NCI-H82 treated with DMSO at 0.1 percent for 48 hours (cell line): ENCODE measurements around the gene EDEM2.
A peak's percentile ranks its signal among the peaks of the same experiment; 100 is the strongest.
"Not testable (repeated sequence)": the region's sequence is repeated elsewhere in the genome, so short reads cannot be mapped to it uniquely, and the experiment has no call there.

Experiments used
- DNase-seq: peaks from one replicate; lab custom pipeline; 2025; ENCODE audit not compliant: unreplicated experiment; lab: John Stamatoyannopoulos, UW

The EDEM2 gene

GRCh38 chr20:35146920-35147574 lies at the start of gene EDEM2:
EDEM2 (minus strand) TSS chr20:35147336; CDS start chr20:35147258, 78 bp downstream.
- DNase-seq: peak; percentile 81

DNA sequence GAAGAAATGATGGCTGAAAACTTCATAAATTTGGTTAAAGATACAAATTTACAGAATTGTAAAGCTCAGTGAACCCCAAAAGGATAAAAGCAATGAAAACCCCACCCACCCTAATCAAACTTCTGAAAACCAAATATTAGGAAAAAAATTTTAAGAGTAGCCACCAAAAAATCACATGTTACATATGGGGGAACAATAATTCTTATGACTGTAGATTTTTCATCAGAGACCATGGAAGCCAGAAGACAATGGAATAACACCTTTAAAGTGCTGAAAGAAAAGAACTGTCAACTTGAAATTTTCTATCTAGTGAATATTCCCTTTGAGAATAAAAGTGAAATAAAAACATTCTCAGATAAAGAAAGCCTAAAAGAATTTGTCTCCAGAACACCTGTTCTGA lies 49.2 kb upstream of the EDEM2 start:
- DNase-seq: no peak

DNA sequence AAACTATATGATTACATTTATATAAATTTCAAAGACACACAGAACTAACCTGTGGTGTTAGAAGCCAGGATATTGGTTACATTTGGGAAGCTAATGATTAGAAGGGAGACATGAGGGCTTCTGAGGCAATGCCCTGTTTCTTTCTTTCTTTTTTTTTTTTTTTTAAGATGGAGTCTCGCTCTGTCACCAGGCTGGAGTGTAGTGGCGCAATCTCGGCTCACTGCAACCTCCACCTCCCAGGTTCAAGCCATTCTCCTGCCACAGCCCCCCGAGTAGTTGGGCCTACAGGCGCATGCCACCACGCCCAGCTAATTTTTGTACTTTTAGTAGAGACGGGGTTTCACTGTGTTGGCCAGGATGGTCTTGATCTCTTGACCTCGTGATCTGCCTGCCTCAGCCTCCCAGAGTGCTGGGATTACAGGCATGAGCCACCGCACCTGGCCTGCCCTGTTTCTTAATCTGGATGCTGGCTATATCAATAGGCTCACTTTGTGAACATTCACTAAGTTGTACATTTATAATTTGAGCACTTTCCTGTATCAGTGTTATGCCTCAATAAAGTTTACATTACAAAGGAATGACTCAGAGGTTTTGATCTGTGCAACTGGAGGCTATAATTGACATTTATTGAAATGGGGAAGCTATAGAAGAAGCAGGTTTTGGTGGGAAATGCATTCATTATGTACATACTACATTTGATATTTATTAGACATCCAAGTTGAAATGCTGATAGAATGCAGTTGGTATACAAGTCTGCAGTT lies 46.1 kb upstream of the EDEM2 start:
- not testable (repeated sequence) for DNase-seq

GRCh38 chr20:35192118-35192872 lies 45.2 kb upstream of the EDEM2 start:
- no peak for DNase-seq

- peak; percentile 29 for DNase-seq
Observed at GRCh38 chr20:35191419-35192117, 44.4 kb upstream of the EDEM2 start.

DNA sequence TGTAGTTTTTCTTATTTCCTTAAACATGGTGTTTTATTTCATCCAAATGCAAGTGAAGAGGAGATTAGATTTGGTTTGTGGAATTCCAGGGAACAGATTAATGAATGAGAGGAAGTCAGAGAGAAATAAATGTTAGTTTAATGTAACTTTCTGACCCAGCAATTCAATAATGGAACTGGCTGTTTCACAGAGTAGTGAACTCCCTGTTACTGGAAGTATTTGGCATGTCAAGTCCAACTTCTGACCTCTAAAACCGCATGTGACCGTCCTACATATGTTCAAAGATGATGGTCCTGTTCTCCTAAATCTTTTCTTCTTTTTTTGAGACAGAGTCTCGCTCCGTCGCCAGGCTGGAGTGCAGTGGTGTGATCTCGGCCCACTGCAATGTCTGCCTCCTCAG lies 43.4 kb upstream of the EDEM2 start:
- no peak for DNase-seq

DNA sequence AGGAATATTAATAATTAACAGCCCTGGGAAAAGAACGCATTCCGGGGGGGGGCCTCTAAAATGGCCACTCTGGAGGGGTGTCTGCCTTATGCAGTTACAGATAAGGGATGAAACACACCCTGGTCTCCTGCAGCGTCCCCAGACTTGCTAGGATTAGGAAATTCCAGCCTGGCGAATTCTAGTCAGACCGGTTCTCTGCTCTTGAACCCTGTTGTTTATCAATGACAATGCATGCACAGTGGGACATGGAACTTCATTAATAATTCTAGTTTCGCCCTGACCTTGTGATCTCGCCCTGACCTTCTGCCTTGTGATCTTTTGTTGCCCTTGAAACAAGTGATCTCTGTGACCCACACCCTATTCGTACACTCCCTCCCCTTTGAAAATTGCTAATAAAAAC lies 42.1 kb upstream of the EDEM2 start:
- not testable (repeated sequence) for DNase-seq

DNA sequence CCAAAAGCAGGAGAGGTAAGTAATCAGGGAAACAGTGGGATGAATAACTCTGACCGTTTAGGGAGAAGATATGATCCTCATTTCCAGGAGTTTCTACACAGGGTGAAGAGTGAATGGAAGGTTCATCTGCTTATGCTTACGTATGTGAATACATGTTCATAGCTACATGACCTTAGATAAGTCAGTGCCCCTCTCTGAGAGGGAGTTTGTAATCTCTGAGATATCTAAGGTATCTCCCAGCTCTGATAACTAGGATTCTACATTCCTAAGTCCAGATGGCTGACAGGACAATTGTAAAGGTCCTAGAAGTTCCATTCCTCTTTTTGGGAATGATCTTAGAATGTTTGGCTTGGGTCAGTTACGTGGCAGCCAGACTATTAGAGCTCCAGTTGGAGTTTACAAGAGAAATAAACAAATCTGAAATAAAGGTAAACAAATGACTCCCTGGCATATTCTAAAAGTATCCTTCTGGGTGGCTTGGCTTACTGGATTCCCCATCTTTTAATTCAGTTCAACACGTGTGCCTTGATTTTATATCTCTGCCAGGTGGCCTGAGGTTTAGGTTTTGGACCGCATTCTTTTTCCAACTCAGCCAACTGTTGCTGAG lies 40.6 kb upstream of the EDEM2 start:
- DNase-seq: no peak

DNA sequence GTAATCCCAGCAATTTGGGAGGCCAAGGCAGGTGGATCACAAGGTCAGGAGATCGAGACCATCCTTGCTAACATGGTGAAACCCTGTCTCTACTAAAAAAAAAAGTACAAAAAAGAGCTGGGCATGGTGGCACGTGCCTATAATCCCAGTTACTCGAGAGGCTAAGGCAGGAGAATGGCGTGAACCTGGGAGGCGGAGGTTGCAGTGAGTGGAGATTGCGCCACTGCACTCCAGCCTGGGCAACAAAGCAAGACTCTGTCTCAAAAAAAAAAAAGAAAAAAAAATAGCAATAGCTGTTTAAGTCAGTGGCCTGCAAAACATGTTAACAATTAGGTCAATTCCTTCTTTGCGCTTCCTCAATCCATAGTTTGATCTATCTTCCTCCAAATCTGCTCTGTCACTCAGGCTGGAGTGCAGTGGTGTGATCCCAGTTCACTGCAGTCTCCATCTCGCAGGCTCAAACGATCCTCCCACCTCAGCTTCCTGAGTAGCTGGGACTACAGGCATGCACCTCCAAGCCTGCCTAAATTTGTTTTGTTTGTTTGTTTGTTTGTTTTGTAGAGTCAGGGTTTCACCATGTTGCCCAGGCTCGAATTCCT lies 39.7 kb upstream of the EDEM2 start:
- DNase-seq: not testable (repeated sequence)

DNA sequence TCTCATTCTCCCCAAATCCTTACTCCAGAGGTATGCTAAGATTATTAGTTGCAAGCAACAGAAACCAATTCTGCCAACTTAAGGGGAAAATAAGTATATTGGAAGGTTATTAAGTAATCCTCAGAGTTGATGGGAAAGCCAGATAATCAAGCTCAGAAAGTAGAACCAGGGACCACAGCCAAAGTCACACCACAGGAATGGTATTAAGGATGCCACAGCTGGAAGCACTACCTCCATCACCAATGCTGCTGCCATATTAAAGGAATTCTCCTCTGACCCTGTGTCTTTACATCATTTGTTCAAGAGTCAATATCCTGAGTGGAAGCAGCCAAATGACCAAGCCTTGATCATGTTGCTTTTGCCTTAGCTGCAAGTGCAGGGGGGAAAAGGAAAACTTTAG lies 34.6 kb upstream of the EDEM2 start:
- no peak for DNase-seq

DNA sequence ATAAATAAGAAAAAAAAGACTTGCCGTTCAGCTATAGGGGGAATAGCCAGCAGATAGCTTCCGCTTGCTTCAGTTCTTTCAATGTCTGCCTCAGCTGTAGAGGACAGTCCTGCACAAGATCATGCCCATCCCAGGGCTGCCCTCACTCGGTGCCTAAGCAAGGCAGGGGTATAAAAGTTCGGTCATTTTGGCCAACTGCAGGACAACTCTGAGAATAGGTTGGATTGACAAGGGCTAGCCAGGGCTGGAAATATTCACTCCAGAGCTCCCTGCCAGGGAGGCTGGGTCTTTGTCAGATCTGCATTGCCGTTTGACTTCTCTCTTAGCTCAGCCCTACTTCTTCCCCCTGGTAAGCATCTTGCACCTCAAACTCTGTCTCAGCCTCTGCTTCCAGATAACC lies 33.1 kb upstream of the EDEM2 start:
- no peak for DNase-seq

DNA sequence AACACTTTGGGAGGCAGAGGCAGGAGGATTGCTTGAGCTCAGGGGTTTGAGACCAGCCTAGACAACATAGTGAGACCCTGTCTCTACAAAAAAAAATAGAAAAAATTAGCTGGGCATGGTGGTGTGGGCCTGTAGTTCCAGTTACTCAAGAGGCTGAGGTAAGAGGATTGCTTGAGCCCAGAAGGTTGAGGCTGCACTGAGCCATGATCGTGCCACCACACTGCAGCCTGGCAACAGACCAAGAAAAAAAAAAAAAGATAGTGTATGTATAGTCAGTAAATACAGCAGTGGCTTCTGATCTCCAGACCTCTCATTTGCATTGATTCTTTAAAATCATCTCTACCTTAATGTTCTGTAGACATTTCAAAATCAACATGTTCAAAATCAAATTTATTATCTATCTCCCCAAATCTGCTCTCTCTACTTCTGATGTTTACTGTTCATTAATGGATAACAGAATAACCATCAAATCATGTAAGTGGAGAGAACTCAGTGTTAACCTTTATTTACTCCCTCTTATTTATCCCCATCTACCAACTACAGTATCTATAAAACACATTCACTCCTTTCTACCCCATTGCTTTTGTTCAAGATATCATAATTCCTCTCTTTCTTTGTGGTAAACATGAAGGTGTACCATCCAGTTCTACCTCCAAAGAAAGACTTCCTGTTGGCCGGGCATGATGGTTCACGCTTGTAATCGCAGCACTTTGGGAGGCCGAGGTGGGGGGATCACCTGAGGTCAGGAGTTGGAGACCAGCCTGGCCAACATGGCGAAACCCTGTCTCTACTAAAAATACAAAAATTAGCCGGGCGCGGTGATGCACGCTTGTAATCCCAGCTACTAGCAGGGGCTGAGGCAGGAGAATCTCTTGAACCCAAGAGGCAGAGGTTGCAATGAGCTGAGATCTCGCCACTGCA lies 32.4 kb upstream of the EDEM2 start:
- no peak for DNase-seq

DNA sequence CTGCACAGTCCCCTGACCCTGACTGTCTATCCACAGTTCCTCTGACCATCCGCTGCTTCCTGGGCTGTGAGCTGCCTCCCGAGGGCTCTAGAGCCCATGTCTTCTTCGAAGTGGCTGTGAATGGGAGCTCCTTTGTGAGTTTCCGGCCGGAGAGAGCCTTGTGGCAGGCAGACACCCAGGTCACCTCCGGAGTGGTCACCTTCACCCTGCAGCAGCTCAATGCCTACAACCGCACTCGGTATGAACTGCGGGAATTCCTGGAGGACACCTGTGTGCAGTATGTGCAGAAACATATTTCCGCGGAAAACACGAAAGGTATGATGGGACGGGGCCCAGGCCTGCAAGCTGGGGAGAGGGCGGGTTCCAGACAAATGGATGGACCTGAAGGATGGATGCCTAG lies 29.0 kb upstream of the EDEM2 start:
- DNase-seq: no peak

- DNase-seq: no peak
Observed at GRCh38 chr20:35174458-35175216, 27.5 kb upstream of the EDEM2 start.

- no peak for DNase-seq
Observed at GRCh38 chr20:35173576-35174192, 26.5 kb upstream of the EDEM2 start.

DNA sequence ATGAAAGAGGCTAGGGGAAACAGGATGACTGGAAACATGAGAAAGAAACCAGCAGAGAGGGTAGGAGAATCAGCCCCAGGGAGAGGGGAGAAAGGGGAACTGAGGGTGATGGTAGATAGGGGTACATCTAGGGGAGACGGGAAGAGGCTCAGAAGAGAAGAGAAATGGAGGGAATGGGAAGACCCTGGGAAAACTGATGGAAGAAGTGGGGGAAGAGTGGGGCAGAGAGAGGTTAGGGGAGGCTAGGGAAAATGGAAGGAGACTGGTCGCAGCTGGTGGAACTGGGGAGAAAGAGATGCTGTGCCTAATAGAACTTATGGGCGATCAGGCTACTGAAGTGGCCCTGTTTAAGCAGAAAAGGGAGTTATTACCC lies 25.3 kb upstream of the EDEM2 start:
- DNase-seq: no peak

DNA sequence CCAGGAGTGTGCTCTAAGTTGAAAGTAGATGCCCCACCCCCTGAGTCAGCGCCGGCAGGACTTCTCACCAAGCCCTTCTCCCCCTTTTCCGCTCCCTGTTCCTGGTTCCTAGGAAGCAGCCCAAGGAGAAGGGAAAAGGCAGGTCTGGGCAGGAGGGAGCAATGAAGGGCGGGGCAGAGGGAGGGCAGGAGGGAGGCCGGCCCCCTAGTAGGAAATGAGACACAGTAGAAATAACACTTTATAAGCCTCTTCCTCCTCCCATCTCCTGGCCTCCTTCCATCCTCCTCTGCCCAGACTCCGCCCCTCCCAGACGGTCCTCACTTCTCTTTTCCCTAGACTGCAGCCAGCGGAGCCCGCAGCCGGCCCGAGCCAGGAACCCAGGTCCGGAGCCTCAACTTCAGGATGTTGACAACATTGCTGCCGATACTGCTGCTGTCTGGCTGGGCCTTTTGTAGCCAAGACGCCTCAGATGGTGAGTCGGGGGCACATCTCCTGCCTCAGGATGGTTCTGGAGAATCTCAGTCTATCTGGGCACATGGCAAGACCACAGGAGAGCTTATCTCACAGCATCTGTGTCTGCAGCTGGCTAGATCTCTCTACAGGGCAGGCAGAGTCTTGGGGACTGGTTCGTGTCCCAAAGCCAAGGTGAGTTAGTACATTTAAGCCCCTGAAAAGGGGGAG lies 24.8 kb upstream of the EDEM2 start, which contains the start of gene PROCR:
TSS of gene PROCR (plus strand) at position 320 of the 681 bp plus-strand sequence. CDS start at position 403, 83 bp downstream.
- DNase-seq: peak; percentile 92

- DNase-seq: no peak
Observed at GRCh38 chr20:35171438-35171752, 24.3 kb upstream of the EDEM2 start.
